ENCODE data around the gene PLEKHA6. TPM values are rescaled to one million over a fixed set of nuclear protein-coding genes. Genes with fewer than 3 reads are reported as not detected.

The PLEKHA6 gene
- total and polyA plus RNA-seq, 2 of the 8 experiments (the other 6 are each of a cell fraction or from before 2014, with no cell fraction given): 4.8 to 20.2 TPM

- no peak for TF ChIP-seq CHD7 (IDR thresholded peaks at IDR 0.05; ENCODE audit: insufficient replicate concordance, low read length)
- TF ChIP-seq SRF (IDR thresholded peaks at IDR 0.05; ENCODE audit: low read depth, low read length): no peak
- no peak for TF ChIP-seq ATF3 (IDR thresholded peaks at IDR 0.05; ENCODE audit: insufficient read depth, low read depth, low read length)
- TF ChIP-seq SIX5 (IDR thresholded peaks at IDR 0.05; ENCODE audit: low read depth, low read length): no peak
- no peak for TF ChIP-seq JUND (IDR thresholded peaks at IDR 0.05; ENCODE audit: low read length)
- no peak for TF ChIP-seq SAP30 (IDR thresholded peaks at IDR 0.05; ENCODE audit: insufficient read depth, insufficient replicate concordance, low read length)
- TF ChIP-seq KDM5A (IDR thresholded peaks at IDR 0.05; ENCODE audit: low read length): no peak
- no peak for TF ChIP-seq KDM4A (IDR thresholded peaks at IDR 0.05; ENCODE audit: low read depth, low read length, severe bottlenecking)
- TF ChIP-seq POLR2AphosphoS5 (IDR thresholded peaks at IDR 0.05; ENCODE audit: low read depth, low read length): no peak
- TF ChIP-seq USF2 (IDR thresholded peaks at IDR 0.05; ENCODE audit: low read length): no peak
These were observed 10.4 kb upstream of the PLEKHA6 start (continued) for GRCh38 chr1:204370176-204370575.
